Measurements from ENCODE around the gene RAB22A.
"Not testable (repeated sequence)": the region's sequence is repeated elsewhere in the genome, so short reads cannot be mapped to it uniquely, and the experiment has no call there.

Gene RAB22A

GRCh38 chr20:58389324-58389967, 79.9 kb downstream of the RAB22A start:
- peak; percentile 52 for DNase-seq (ENCODE audit: low spot score)

GRCh38 chr20:58389968-58390658, 80.6 kb downstream of the RAB22A start:
- no peak for DNase-seq (ENCODE audit: low spot score)

DNA sequence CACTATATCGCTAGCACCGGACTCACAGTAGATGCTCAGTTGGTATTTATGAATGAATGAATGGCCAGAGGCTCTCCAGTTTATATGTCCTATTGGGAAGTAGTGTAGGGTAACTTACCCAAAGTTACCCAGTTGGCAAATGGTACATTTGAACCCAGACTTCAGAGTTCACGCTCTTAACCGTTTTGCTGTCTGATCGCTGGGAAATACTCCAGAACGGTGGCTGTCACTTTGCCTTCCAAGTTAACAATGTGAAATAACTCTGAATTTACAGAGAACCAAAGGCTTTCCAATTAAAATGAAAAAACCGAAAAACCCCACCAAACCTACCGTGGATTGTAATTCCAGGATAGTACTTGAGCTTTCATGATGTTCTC, 81.1 kb downstream of the RAB22A start:
- DNase-seq (ENCODE audit: low spot score): no peak

DNA sequence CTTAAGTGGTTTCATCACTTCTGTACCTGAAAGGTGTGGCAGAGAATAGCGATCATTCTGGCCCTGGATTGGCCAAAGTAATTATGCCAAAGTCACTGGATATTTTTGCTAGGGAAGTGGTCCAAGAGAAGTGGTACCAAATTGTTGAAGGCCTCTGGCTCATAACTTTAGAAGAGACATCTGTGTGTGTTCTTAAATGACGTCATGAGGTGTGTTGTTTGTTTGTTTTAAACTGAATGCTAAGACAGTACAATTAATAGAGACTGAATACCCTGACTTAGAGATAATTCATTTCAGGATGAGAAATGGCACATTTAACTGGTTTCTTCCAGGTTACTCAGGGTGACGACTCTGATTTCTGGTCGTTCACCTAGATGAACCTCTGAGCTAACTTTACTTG, 82.8 kb downstream of the RAB22A start:
- no peak for DNase-seq (ENCODE audit: low spot score)

DNA sequence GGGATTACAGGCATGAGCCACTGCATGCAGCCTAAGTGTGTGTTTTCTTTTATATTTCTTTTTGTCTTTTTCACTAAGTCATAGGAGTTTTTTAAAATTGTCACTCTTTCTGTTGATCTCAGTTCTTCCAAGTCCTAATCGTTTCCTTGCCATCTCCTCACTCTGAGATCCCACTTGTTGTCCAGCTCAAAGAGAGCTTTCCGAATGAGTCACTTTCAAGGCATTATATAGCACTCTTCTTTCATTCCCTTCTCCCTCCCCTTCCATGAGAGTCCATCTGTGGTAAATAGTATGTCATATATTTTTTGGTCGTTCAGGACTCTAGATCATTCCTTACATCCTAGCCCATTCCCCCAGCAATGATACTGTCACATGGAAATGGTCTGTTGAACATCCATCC, 83.8 kb downstream of the RAB22A start:
- no peak for DNase-seq (ENCODE audit: low spot score)

- no peak for DNase-seq (ENCODE audit: low spot score)
Measured at GRCh38 chr20:58394801-58395200, 85.3 kb downstream of the RAB22A start.

DNA sequence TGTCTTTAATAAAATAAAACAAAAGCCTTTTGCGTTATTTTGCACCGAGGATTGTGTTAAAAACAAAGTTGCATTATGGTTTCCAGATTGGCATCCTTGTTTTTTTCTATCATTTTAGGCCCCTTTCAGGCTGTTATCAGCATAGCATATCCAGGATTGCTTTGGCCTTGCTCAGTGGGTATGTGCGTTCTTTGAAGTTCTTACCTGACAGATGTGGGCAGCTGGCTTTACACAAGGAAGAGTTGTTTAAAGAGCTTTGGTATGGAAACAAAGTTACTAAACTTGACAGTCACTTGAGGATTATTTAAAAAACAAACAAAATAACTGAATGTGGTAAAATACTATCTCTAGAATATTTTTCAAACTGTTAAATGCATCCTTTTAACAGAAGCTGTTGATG, 86.1 kb downstream of the RAB22A start:
- DNase-seq (ENCODE audit: low spot score): no peak

- no peak for DNase-seq (ENCODE audit: low spot score)
Measured at GRCh38 chr20:58397429-58397828, 87.9 kb downstream of the RAB22A start.

- DNase-seq (ENCODE audit: low spot score): no peak
Measured at GRCh38 chr20:58398254-58398653, 88.7 kb downstream of the RAB22A start.

GRCh38 chr20:58399926-58400325, 90.4 kb downstream of the RAB22A start:
- no peak for DNase-seq (ENCODE audit: low spot score)

DNA sequence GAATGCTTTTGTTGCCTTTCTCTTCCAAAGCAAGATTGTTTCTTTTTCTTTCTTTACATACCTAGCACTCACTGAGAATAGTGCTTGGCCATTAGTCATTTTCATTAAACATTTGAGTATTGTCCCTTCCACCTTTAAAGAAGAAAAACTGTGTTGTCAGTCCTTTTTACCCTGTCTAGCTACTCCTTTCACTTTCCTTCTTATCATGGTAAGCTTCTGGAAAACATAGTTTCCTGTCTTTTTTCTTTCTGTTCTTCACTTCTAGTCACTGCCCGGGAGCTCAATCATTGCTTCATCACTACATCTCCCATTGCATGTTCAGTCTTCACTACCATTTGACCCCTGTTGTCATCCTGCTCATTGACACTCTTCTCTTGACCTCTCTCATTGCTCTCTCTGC, 91.6 kb downstream of the RAB22A start:
- no peak for DNase-seq (ENCODE audit: low spot score)

- no peak for DNase-seq (ENCODE audit: low spot score)
Measured at GRCh38 chr20:58402305-58402704, 92.8 kb downstream of the RAB22A start.

DNA sequence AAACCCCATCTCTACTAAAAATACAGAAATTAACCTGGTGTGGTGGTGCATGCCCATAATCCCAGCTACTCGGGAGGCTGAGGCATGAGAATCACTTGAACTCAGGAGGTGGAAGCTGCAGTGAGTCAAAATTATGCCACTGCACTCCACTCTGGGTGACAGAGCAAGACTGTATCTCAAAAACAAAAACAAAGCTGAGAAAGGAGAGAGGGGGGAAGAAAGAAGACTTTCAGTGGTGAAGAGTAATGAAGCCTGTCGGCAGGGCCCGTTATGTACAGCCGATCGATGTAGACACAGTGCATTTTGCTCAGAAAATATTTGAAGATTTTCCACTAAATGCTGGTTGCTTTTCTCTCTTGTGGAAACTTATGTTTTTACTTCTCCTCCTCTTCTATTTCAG, 93.3 kb downstream of the RAB22A start:
- no peak for DNase-seq (ENCODE audit: low spot score)

DNA sequence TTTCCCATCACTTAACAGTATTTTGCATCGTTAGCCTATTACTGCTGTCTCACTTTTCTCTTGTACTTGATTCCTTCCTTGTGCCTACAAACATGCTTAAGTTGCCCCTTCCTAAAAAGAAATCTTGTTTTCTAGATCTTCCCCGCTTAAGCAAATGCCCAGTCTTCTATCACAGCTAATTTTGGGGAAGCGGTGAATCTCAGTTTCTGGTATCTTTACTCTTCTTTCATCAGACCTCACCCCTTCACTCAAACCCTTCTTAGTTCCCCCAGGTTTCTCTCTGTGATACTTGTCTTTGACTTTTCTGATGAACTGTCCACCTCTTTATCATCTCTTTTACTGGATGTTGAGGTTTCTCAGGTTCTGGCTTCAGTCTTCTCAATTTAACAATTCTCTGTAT, 93.8 kb downstream of the RAB22A start:
- DNase-seq (ENCODE audit: low spot score): no peak

DNA sequence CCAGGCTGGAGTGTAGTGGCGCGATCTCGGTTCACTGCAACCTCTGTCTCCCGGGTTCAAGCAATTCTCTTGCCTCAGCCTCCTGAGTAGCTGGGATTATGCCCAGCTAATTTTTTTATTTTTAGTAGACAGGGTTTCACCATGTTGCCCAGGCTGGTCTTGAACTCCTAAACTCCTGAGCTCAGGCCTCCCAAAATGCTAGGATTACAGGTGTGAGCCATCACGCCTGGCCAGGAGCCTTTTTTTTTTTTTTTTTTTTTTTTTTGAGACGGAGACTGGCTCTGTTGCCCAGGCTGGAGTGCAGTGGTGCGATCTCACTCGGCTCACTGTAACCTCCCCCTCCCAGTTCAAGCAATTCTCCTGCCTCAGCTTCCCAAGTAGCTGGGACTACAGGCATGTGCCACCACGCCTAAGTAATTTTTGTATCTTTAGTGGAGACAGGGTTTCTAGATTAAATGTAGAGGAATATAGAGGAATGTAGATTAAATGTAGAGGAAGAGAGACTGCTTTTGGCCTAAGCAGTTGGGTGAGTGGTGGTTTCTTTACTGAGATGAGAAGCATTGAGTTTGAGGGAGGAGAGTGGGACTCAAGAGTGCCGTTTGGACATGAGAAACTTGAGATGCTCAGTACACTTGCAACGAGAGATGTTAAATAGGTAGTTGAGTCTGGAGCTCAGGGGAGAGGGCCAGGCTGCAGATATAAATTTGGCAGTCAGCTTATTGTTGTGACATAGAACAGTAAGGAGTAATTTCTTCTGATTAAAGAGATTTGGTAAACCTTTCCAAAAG, 96.2 kb downstream of the RAB22A start:
- no peak for DNase-seq (ENCODE audit: low spot score)

DNA sequence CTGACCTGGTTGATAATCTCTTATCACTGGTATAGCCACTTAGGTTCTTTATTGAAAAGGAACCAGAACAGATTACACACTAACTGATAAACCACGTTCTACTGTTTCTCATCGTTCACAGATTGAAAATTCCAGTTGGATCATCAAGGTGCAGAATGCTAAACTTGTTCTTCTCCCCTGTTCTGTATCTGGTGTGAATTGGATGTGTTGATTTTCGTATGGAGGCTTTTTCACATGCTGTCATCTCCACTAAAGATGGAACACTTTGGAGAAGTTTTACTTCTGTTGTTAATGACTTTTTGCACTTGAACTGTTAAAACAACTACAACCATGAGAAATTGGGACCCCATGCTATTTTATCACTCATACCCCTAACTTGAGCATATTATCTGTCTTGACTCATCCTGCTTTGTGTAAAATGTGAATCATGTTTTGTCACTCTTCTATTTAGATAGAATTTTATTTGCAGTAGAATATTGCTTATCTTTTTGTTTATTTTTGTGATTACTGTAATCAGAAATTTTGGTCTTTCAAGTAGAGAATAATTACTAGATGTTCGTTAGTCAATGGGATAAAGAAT, 97.0 kb downstream of the RAB22A start:
- no peak for DNase-seq (ENCODE audit: low spot score)

GRCh38 chr20:58407201-58407873, 97.8 kb downstream of the RAB22A start:
- DNase-seq (ENCODE audit: low spot score): peak; percentile 42

DNA sequence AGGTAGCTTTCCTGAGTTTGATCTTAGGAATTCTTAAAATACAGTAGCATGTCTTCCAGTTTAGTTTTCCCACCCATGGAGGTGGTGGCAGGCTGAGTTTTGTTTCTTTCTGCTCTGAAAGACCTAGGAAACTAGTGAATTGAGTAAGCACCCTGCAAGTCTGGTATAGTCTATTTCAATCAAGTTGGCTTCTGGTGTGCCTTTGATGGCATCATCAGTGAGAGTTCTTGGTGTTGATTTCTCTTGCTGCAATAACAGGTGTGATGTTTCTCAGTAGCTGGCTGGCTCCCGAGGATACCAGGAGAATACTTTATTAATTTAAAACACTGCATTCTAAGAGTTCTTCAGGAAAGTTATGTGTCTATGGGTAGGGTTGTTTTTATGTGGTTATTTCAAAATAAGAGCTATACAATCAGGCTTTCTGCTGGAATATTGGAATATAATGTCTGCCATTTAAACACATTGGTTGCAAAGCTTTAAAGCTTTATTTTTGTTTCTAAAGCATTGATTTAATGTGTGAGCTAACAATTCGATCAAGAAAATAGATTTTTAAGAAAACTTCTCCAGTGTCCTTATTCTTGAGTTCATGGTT, 98.5 kb downstream of the RAB22A start:
- DNase-seq (ENCODE audit: low spot score): no peak

GRCh38 chr20:58408603-58409246, 99.2 kb downstream of the RAB22A start:
- no peak for DNase-seq (ENCODE audit: low spot score)

GRCh38 chr20:58414216-58414615, 104.7 kb downstream of the RAB22A start:
- DNase-seq (ENCODE audit: low spot score): not testable (repeated sequence)

DNA sequence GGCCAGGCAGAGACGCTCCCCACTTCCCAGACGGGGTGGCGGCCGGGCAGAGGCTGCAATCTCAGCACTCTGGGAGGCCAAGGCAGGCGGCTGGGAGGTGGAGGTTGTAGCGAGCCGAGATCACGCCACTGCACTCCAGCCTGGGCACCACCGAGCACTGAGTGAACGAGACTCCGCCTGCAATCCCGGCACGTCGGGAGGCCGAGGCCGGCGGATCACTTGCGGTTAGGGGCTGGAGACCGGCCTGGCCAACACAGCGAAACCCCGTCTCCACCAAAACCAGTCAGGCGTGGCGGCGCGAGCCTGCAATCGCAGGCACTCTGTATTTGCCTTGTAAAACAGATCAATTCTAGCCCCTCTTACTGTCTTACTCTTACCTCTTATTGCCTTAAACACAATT, 105.3 kb downstream of the RAB22A start:
- not testable (repeated sequence) for DNase-seq (ENCODE audit: low spot score)
